NCI-H460 (cell line): Measurements from ENCODE around the gene KLF12. TPM values are rescaled to one million over a fixed set of nuclear protein-coding genes. Genes with fewer than 3 reads are reported as not detected.

Experiments used
- DNase-seq: peaks from one replicate; pipeline ENCODE4 v3.0.0-alpha.2; 2016; ENCODE audit warnings: low read depth; ENCODE audit errors: extremely low read depth
- total RNA-seq: library from RNA; depleted of rRNA; stranded (reverse); fragments of >200 nt; shearing (Covaris generic); gene quantifications from 2 replicates; pipeline ENCODE4 v1.2.3, GENCODE V29; 2014

The KLF12 gene
- total RNA-seq, 1 experiment from 2014 or later, result 1.4 TPM

GRCh38 chr13:74104661-74105275 lies 29.4 kb downstream of the KLF12 start:
- no peak for DNase-seq

GRCh38 chr13:74103970-74104555 lies 30.1 kb downstream of the KLF12 start:
- no peak for DNase-seq

GRCh38 chr13:74103196-74103595 lies 31.0 kb downstream of the KLF12 start:
- no peak for DNase-seq

- DNase-seq, result no peak
Measured at GRCh38 chr13:74102691-74103090, 31.5 kb downstream of the KLF12 start.

GRCh38 chr13:74101436-74101835 lies 32.8 kb downstream of the KLF12 start:
- DNase-seq, result no peak

- DNase-seq, result no peak
Measured at GRCh38 chr13:74098077-74098476, 36.1 kb downstream of the KLF12 start.

GRCh38 chr13:74097116-74097515 lies 37.1 kb downstream of the KLF12 start:
- no peak for DNase-seq

GRCh38 chr13:74093691-74094090 lies 40.5 kb downstream of the KLF12 start:
- no peak for DNase-seq

- no peak for DNase-seq
Measured at GRCh38 chr13:74092711-74093110, 41.5 kb downstream of the KLF12 start.

GRCh38 chr13:74090869-74091605 lies 43.2 kb downstream of the KLF12 start:
- no peak for DNase-seq

- DNase-seq, result no peak
Measured at GRCh38 chr13:74090397-74090796, 43.8 kb downstream of the KLF12 start.

GRCh38 chr13:74087357-74087756 lies 46.8 kb downstream of the KLF12 start:
- DNase-seq, result no peak
